ENCODE results near the gene NSRP1.
"Not testable (repeated sequence)": the region's sequence is repeated elsewhere in the genome, so short reads cannot be mapped to it uniquely, and the experiment has no call there.

The NSRP1 gene

DNA sequence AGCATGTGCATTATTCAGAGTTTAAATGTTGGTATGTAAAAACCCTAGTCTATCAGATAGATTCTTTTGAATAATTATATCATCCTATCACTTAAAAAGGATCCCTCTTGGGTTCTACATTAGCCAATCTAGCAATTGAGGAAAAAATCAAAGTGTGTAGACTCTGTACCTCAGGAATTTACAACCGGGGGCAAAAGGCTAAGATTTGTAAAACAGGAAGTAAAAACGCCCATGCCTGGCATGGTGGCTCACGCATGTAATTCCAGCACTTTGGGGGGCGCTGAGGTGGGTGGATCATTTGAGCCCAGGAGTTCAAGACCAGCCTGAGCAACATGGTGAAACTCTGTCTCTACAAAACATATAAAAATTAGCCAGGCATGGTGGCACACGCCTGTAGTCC lies 60.2 kb downstream of the NSRP1 start:
- no peak for DNase-seq (ENCODE audit: low read depth in 1 of 2, low spot score in 1 of 2)

DNA sequence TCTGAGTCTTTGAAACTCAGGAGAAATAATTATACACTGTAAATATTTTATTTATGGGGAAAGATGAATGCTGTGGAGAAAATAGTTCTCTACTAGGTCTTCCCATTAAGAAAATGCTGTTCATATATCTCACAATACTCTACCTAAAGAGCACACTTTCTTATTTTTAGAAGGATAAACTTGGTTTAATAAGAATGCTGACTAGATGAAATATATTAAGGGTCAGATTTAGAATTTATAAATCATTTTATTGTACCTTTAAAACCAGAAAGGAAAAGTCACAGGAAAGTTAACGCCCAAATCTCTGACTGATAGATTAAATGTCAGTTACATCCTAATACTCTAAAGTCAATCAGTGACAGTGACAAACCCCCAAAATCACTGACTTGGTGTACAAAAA lies 70.1 kb downstream of the NSRP1 start:
- DNase-seq (ENCODE audit: low read depth in 1 of 2, low spot score in 1 of 2): no peak

DNA sequence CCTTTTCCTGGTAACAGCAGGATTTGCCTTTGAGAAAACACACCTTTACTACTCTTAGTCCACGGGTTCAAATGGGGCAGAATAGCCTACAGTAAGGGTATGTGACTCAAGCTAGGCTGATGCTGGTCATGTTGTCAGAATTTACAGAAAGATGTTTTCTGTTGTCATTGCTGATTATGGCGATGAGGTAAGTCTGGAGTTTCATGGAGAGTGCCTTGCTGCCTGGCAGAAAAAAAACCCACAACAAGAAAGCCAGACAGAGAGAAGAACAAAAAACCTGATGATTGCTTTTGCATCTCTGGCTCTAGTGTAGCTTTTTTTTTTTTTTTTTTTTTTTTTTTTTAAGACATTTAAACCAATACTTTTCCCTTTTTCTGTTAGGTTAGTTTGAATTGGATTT lies 71.0 kb downstream of the NSRP1 start:
- no peak for DNase-seq (ENCODE audit: low read depth in 1 of 2, low spot score in 1 of 2)

DNA sequence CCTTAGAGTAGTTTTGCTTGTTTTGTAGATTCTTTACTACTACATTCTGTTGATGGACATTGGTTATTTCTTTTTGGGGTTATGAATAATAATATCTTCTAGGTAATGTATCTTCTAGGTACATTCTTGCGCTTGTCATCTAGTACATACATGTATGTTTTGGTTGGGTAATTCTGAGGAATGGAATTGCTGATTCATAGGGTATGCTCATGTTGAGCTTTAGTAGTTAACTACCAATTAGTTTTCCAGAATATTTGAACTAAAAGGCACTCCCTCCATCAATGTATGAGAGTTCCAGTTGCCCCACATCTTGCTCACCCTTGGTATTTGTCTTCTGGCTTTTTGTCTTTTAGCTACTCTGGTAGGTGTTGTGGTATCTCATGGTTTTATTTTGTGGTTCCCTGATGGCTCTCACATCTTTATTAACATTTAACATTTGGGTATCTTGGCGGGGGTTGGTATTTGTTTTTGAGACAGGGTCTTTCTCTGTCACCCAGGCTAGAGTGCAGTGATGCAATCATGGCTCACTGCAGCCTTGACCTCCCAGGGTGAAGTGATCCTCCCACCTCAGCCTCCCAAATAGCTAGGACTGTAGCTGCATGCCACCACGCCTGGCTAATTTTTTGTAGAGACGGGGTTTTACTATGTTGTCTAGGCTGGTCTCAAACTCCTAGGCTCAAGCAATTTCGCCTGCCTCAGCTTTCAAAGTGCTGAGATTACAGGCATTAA lies 71.8 kb downstream of the NSRP1 start:
- no peak for DNase-seq (ENCODE audit: low read depth in 1 of 2, low spot score in 1 of 2)

DNA sequence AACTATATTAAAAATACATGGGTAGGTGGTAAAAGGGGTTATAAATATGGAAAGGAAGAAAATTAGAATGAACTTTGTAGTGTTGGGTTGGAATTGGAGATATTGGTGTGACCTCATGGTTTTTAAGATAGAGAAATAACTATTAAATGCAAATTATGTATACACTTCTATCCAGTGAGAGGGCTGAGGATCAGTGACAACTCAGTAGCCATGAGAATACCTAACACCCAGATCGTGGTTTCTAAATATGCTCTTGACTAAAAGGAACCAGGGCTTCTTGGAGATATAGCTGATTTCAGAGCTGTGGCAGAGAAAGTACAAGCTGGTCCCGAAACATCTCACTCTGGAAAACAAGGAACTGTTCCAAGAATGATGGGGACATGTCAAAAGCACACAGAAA lies 74.5 kb downstream of the NSRP1 start:
- DNase-seq (ENCODE audit: low read depth in 1 of 2, low spot score in 1 of 2): no peak

DNA sequence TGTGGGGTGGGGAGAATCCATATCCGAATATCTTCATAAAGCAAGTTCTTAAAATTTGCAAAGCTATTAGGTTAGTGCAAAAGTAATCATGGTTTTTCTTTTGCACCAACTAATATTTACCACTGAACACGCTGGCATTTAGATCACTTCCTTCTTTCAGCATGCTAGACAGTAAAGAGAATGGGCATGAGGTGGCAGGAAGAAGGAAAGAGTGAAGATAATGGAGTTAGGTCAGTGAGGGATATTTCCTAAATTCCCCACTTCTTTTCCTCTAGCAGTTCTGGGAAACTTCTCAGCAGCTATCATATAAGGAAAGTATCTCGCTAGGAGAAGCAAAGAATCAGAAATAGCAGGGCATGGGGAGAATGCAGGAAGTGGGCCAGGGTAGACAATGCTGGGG lies 79.9 kb downstream of the NSRP1 start:
- no peak for DNase-seq (ENCODE audit: low read depth in 1 of 2, low spot score in 1 of 2)

DNA sequence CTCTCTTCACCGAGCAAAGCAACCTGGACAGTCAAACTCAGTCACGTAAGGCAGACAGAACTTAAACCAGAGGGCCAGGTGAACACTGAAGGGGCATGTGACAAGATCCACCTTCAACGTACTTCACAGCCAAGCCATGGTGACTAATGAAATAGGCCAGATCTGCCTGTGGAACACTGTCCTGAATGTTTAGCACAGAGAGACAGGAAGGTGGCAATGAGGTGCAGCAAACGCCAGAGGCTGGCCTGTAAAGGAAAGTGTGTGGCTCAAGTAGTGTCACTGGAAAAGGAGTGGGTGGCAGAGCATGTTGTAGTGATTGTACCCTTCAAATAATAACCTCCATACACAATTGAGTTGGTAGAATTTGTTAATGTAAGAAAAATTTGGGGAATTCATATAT lies 80.8 kb downstream of the NSRP1 start:
- DNase-seq (ENCODE audit: low read depth in 1 of 2, low spot score in 1 of 2): no peak

DNA sequence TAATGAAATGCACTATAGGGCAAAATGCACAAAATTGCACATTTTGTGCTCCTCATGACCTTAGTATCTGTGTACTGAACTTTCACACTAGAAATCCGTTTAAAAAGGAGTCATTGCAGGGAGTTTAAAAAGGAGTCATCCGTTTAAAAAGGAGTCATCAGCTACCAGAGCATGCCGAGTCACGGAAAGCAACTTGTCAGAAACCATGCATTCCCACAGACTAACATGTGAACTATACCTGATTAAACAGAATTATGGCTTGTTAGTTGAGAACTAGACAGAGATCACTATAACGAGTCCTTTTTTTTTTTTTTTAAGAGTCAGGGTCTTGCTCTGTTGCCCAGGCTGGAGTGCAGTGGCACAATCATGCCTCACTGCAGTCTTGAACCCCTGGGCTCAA lies 83.0 kb downstream of the NSRP1 start:
- no peak for DNase-seq (ENCODE audit: low read depth in 1 of 2, low spot score in 1 of 2)

DNA sequence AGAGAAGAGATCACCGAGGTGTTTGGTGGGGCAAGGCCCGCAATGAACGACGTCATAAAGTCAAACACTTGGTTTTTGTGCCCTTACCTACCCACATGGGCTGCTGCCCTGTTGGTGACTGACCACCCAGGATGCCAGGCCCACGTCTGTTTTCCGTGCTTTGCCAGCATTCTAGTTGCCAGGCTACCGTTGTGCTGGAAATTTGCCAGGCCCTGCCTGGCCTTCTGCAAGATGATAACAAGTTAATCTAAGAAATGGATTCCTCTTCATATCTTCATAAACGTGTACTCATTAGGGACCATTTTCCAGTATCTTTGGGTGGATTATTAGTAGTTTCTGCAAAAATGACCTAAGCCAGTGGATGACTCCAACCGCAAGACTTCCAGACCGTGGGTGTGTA lies 83.5 kb downstream of the NSRP1 start:
- no peak for DNase-seq (ENCODE audit: low read depth in 1 of 2, low spot score in 1 of 2)

DNA sequence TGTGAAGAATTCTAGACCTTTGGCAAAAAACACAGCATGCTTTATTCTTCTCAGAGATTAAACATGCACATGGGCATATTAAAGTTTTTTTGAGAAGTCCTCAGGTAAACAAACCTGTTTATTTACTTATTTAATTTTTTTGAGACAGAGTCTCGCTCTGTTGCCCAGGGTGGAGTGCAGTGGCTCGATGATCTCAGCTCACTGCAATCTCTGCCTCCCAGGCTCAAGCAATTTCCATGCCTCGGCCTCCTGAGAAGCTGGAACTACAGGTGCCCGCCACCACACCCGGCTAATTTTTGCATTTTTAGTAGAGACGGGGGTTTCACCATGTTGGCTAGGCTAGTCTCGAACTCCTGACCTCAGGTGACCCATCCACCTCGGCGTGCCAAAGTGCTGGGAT lies 84.0 kb downstream of the NSRP1 start:
- not testable (repeated sequence) for DNase-seq (ENCODE audit: low read depth in 1 of 2, low spot score in 1 of 2)

DNA sequence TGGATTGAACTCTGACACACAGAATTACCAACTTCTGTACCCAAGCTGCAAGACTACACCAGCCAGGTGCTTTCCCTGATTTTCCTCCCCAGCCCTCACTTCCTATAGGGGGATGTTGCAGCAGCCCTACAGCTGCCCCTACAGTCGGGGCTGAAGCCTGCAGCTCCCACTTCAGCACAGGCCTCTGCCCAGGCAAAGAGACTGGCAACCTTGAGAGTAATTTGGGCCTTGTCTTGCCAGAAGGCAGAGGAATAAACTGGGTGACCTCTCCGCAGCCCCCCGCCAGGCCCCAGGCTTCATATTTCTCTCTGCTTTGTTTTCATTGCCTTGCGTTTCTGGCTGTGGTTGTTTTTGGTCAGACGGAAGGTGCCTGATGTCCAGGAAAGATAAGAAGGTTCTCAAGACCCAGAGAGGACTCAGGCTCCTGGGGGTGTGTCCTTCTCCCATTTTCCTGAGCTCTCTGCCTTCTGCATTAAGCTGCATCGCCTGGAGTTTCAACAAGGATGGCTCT lies 86.9 kb downstream of the NSRP1 start:
- DNase-seq (ENCODE audit: low read depth in 1 of 2, low spot score in 1 of 2): no peak

DNA sequence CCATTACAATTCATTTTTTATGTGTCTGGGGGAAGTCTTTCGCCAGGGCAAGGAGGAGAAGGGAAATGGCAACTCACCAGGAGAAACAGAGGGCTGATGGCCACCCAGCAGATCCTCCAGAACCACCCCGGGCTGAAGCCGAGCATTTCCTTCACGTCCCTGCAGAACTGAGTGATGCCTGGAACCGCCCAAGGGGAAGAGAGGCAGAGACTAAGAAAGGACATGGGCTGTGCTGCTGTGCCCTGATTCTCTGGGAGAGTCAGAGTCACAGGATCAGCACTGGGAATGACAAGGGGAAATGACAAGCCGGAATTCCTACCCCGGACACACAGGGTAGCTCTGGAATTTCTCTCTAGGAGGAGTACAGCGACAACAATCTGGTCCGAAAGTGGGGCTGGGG lies 91.0 kb downstream of the NSRP1 start:
- DNase-seq (ENCODE audit: low read depth in 1 of 2, low spot score in 1 of 2): no peak

DNA sequence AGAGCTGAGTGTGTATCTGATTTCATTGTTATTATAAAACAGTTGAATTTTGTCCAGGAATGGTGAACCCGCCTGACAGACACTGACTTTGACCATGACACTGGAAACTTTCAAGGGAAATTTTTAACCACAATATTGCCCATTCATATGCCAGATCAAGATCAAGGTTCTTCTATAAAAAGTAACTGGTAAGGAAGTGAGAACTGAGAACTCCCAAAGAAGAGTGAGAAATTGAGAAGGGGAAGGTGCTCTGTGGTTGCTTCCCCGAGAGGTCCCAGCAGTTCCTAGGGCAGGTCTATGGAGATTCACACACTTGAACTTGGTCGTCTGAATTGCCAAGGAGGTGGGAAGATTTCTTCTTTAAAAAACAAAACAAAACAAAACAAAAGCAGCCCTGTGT lies 91.6 kb downstream of the NSRP1 start:
- no peak for DNase-seq (ENCODE audit: low read depth in 1 of 2, low spot score in 1 of 2)

DNA sequence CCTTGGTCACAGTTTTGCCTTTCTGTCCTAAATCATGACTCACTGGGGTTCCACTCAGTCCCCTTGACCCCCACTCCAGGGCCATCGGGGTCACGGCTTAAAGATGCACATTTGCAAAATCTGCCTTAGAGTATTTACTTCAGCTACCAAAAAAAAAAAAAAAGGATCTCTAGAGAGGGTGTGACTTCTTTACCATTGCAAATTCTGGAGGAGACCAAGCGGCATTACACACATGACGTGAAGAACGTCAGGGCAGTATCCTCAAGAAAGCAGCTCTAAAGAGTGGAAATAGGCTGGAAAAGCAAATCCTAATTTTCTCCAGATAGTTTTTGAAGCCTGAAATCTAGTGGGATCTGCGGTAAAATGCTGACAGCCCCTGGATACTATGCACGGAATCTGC lies 93.3 kb downstream of the NSRP1 start:
- DNase-seq (ENCODE audit: low read depth in 1 of 2, low spot score in 1 of 2): no peak

DNA sequence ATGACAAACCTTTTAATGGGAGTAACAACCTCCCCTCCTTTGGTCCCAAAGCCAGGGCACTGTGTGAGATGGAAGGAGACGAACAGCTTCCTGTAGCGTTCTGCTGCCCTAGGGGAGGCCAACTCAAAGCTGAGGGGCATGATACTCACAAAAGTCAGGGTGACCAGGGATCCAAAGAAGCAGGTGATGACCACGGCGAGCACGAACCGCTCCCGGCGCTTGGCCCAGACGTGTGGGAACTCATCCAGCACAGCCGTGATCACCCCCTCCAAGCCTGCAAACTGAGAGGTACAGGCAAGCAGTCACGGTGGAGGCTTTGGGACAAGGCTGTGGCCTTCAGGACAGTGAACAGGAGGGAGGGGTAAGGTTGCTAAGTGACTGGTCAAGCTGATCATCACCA lies 93.8 kb downstream of the NSRP1 start:
- no peak for DNase-seq (ENCODE audit: low read depth in 1 of 2, low spot score in 1 of 2)

DNA sequence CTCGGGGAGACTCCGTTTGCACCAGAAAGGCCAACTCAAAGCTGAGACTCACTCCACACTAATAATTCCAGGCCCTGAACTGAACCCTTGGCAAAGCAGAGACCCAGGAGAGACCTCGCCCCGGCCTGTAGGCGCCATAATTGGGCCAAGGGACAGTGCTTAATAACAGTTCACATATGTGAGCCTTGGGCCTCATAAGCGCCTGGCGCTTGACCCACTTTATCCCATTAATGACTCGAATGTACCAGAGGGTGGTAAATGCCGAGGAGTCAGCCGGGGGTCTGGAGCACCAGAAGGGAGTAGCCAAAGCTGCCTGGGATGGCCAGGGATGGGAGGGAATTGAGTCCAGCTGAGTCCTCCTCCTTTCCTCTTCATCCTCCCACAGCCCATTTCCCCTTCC lies 94.3 kb downstream of the NSRP1 start:
- no peak for DNase-seq (ENCODE audit: low read depth in 1 of 2, low spot score in 1 of 2)

DNA sequence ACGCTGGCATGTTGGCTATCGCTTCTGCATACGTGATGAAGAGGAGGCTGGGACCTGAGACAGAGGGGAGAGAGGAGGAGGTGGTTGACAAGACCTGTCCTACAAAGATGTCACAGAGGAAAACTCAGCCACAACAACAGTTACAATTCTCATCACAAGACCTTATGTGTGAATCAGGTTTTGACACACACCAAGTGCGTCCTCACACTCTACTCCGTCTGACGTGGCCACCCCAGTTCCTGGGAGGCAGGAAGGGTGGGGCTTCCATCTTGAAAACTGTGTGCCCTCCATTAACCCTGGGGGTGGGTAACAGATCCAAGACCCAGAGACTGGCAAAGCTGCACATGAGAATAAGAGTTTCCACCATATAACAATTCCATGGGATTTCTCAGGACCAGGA lies 94.8 kb downstream of the NSRP1 start:
- no peak for DNase-seq (ENCODE audit: low read depth in 1 of 2, low spot score in 1 of 2)

DNA sequence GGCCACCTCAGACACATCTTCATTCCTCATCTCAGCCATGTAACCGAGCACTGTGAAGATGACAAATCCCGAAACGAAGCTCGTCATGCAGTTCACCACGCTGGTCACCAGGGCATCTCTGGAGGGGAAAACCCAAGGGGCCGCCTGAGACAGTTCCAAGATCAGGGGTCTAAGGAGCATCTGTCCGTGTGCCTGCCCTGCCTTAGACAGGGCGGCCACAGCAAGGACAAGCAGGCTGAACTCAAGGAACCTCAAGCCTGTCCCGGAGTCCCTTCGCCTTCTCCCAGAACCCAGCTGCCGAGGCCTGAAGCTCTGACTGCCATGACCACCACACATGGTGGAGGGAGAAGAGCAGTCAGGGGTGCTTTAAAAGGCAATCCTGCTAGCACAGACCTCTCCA lies 96.1 kb downstream of the NSRP1 start:
- no peak for DNase-seq (ENCODE audit: low read depth in 1 of 2, low spot score in 1 of 2)

DNA sequence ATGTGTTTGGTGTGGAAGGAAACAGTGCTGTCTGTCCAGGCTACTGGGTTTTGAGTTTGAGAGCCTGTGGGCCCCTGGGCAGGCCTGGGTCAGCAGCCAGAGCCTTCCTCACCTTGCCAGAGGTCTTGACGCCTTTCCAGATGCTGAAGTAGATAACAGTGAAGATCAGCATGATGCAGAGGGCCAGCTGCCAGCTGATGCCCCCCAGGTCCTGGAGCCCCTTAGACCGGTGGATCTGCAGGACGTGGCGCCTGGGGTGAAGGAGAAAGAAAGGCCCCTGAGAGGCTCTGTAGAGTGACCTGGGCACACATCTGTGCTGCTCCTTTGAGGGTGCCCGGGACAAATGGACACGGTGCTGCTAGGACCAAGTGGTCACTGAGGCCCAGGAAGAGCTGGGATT lies 100.4 kb downstream of the NSRP1 start:
- DNase-seq (ENCODE audit: low read depth in 1 of 2, low spot score in 1 of 2): no peak

DNA sequence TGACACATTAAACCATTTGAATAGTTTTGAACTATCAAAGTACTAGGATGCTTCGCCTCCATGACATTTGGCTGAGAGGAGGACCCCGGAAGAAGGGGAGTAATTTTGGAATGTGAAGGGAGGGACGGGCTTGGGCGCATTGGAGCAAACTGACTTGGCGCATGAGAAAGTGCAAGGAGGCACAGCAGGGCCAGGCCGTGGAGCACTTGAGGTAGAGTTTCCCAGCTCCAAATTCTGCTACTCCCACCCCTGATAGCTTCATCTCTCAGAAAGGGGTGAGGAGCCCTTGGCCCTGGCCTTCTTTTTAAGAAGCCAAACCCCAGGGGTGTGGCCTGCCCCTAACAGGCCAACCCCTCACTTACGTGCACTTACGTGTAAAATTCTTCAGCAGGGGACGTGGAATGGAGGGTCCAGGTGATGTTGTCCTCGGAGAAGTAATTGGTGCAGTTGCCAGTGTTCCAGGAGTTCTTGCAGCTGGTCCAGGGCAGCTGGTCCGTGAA lies 101.2 kb downstream of the NSRP1 start:
- DNase-seq (ENCODE audit: low read depth in 1 of 2, low spot score in 1 of 2): no peak

DNA sequence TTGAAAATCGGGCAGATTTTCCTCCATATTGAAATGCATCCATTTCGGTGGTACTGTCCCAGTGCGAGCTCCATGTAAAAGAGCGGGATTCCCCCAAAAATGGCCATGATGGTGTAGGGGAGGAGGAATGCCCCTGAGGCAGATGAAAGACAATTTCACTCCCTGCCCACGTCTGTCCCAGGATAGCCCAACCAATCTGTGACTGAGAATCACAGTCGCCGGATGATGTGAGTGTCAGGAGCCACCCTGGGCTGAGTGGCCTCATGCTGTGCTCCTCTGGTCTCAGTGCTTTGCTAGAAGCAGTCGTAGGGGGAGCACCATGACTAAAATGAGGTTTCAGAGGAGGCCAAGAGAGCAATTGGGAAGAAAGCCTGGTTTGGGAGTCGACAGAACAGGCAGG lies 102.2 kb downstream of the NSRP1 start:
- no peak for DNase-seq (ENCODE audit: low read depth in 1 of 2, low spot score in 1 of 2)

DNA sequence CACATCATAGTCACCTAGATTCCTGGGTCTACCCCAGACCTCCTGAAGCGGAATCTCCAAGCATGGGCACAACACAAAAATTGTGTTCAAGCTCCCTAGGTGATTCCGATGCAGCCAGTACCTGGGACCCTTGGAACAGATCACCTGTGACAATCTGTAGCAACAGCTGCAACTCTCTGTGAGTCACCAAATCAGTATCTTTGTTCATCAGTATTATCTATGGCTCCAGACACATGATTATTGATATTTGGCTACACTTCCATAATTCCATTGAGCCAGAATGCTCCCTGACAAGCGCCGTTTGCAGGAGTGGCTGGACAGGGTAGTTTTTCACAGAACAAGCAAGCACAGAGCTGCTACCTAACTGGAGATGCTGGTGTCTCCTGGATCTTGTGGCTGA lies 102.7 kb downstream of the NSRP1 start:
- DNase-seq (ENCODE audit: low read depth in 1 of 2, low spot score in 1 of 2): no peak

DNA sequence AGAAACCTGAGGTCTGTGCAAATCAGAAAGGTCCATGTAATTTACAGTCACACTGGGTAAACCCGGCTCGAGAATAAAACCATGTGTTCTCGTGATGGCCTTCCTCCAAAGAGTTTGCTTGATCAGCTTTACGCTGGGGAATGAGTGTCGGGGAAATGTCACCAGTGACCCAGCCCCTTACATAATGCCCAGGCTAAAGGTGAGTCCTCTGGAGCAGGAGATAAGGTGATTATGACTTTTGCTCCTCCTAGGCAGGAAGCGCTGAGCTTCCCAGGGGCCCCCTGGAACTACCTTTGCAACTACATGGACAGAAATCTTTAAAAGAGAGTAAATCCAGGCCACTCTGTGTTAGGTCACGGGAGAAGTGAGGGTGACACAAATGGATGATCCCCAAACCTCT lies 103.2 kb downstream of the NSRP1 start:
- no peak for DNase-seq (ENCODE audit: low read depth in 1 of 2, low spot score in 1 of 2)
